Immature natural killer cell (primary cell): ENCODE measurements around the gene SLF2. TPM values are rescaled to one million over a fixed set of nuclear protein-coding genes. Genes with fewer than 3 reads are reported as not detected.

Experiments
- DNase-seq, 3 donors: peaks; one replicate each; pipeline ENCODE4 v3.0.0; 2022; ENCODE audit warnings: mixed read lengths in 1 of 3
- H3K27ac Mint-ChIP-seq, 6 donors: one replicate each; pipeline ENCODE4 v1.8.0; 2020; ENCODE audit warnings: mixed read lengths in 6 of 6, mild to moderate bottlenecking in 5 of 6, inconsistent platforms in 4 of 6, moderate library complexity in 3 of 6
- H3K27me3 Mint-ChIP-seq, 3 donors: one replicate each; pipeline ENCODE4 v1.8.0; 2020 to 2021; ENCODE audit warnings: low read depth in 3 of 3, mild to moderate bottlenecking in 3 of 3, mixed read lengths in 3 of 3, moderate library complexity in 3 of 3, inconsistent platforms in 1 of 3
- H3K36me3 Mint-ChIP-seq, 3 donors: one replicate each; pipeline ENCODE4 v1.8.0; 2020; ENCODE audit warnings: mixed read lengths in 3 of 3, inconsistent platforms in 2 of 3, mild to moderate bottlenecking in 2 of 3
- H3K4me1 Mint-ChIP-seq, 2 donors: one replicate each; pipeline ENCODE4 v1.8.0; 2020; ENCODE audit warnings: inconsistent platforms in 2 of 2, mild to moderate bottlenecking in 2 of 2, mixed read lengths in 2 of 2, moderate library complexity in 1 of 2
- H3K4me3 Mint-ChIP-seq, 5 donors: one replicate each; pipeline ENCODE4 v1.8.0; 2020; ENCODE audit warnings: mild to moderate bottlenecking in 5 of 5, mixed read lengths in 5 of 5, inconsistent platforms in 3 of 5, moderate library complexity in 3 of 5
- H3K9me3 Mint-ChIP-seq, 6 donors: one replicate each; pipeline ENCODE4 v1.8.0; 2020; ENCODE audit warnings: mild to moderate bottlenecking in 6 of 6, mixed read lengths in 6 of 6, inconsistent platforms in 4 of 6, moderate library complexity in 3 of 6
- polyA plus RNA-seq, 3 donors: library from polyadenylated mRNA; unstranded; fragments of 300-500 nt; fragmentation: Illumina TruSeq; gene quantifications; one replicate each; pipeline ENCODE4 v1.2.3, GENCODE V29; 2021

Gene SLF2, protein sequence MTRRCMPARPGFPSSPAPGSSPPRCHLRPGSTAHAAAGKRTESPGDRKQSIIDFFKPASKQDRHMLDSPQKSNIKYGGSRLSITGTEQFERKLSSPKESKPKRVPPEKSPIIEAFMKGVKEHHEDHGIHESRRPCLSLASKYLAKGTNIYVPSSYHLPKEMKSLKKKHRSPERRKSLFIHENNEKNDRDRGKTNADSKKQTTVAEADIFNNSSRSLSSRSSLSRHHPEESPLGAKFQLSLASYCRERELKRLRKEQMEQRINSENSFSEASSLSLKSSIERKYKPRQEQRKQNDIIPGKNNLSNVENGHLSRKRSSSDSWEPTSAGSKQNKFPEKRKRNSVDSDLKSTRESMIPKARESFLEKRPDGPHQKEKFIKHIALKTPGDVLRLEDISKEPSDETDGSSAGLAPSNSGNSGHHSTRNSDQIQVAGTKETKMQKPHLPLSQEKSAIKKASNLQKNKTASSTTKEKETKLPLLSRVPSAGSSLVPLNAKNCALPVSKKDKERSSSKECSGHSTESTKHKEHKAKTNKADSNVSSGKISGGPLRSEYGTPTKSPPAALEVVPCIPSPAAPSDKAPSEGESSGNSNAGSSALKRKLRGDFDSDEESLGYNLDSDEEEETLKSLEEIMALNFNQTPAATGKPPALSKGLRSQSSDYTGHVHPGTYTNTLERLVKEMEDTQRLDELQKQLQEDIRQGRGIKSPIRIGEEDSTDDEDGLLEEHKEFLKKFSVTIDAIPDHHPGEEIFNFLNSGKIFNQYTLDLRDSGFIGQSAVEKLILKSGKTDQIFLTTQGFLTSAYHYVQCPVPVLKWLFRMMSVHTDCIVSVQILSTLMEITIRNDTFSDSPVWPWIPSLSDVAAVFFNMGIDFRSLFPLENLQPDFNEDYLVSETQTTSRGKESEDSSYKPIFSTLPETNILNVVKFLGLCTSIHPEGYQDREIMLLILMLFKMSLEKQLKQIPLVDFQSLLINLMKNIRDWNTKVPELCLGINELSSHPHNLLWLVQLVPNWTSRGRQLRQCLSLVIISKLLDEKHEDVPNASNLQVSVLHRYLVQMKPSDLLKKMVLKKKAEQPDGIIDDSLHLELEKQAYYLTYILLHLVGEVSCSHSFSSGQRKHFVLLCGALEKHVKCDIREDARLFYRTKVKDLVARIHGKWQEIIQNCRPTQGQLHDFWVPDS
- polyA plus RNA-seq = 10 to 100 TPM in 1 of 3 donors, 1 to 10 TPM in 2; 6.1 to 21.3 (median 8.9) TPM

DNA sequence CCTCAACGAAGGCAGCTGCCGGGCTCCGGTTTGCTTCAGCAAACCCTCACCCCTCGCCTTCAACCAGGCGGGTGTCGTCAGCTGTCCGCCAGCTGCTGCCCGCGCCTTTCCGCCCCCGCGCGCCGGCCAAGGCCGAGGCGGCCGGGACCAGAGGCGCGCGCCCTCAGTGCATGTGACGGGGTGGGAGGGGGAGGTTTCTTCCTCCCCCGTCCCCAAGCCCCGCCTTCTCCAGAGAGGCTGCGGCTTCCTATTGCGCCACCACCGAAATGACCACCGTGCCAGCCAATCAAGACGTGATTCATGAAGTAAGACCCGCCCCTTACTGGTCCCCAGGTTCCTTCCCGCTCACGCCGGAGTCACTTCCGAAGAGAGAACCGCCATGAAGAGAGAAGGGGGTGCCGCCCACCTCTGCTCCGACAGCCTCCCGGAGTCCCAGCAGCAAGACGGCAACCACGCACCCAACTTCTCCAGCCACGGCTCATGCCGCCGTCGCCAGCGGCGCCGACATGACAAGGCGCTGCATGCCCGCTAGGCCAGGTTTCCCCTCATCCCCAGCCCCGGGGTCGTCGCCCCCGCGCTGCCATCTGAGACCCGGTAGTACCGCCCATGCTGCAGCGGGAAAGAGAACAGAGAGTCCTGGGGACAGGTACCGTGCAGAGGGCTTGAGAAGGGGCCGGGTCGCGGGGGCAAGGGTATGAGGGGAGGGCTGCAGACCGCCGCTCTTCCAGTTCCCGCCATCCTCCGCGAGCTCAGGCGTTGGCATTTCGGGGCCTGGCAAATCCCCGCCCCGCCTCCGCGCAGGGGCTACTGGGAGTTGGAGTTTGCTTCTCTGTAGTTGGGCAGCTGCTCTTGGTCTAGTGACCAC is at the start of gene SLF2:
SLF2 (plus strand) TSS at position 359 of the 865 bp plus-strand sequence; CDS start at position 507, 148 bp downstream.
- peaks cover 0 to 12% (median 4%) of the 10 kb centered on the region in 3 donors for H3K27me3 Mint-ChIP-seq
- peak within 1 kb of the TSS; percentile 97 to 100 (median 99) for H3K4me3 Mint-ChIP-seq
- peaks cover 33 to 49% of the 10 kb centered on the region in 2 donors for H3K4me1 Mint-ChIP-seq
- DNase-seq = peak; percentile 95 to 96 (median 95)
- peak within 1 kb of the TSS; percentile 92 to 98 (median 97) for H3K27ac Mint-ChIP-seq
- H3K36me3 Mint-ChIP-seq = peaks cover 6 to 9% (median 7%) of the 10 kb centered on the region in 3 donors
- H3K9me3 Mint-ChIP-seq = no peaks in the 10 kb centered on the region

DNA sequence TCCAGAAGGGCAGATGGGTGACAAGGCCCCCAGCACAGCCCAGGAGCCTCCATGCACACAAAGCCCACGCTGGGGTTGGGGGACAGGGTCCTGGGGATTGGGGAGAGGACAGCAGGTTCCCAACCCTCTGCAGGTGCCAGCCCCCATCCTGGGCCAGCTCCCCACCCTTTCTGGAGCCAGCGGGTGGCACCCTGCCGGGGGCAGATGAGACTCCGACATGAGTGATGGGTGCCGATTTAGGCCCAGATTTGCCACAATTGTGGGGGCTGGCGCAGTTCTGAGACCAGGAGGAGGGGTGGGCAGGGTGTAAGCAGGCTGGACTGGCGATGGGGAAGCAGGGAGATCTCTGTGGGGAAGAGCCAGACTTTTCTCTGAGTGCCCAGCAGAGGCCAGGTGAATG is 49.3 kb upstream of the SLF2 start:
- Mint-ChIP-seq H3K27ac (no peak overlapping the region), H3K36me3 (no peaks in the 10 kb centered on the region), H3K4me3 (no peak overlapping the region), H3K27me3 (peaks cover 4 to 29% (median 13%) of the 10 kb centered on the region in 3 donors), H3K9me3 (peaks cover 0 to 2% (median 0%) of the 10 kb centered on the region in 6 donors), H3K4me1 (no peaks in the 10 kb centered on the region)
- no peak for DNase-seq

DNA sequence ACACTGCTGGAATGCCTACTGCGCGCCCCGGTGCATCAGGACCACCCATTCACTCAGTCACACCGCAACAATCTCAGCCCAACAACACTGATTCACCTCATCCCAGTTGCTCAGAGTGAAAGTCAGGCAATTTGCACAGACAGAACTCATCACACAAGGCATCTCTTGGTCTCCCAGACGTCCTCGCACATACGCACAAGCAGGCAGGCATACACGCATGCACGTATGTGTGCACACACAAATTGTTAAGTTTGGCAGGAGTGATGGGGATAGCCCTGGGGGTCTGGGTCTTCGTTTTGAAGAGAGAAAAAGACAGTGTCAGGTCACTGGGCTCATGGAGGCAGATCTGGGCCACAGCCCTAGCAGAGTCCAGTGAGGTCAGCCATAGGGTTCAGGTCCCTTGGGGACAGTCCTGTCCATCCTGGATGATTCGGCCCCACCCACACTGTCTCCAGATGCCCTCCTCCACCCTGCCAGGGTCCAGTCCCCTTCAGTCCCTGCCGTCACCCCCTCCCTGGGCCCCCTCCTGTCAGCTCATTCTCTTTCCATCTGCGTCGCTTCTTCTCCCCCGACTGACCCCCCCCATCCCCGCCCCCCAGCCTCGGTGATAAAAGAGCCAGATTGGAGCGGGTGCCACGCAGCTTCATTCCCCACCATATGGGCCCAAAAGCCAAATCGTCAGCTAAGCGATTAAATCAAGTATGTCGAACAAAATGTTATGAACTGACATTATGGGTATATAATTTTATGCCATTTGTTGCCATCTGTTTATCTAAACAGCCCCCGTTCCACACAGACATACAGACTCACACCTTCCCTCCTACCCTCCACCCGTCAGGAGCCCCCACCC is 48.5 kb upstream of the SLF2 start:
- peaks cover 2 to 26% (median 10%) of the 10 kb centered on the region in 3 donors for H3K27me3 Mint-ChIP-seq
- no peaks in the 10 kb centered on the region for H3K4me1 Mint-ChIP-seq
- no peak for DNase-seq
- H3K9me3 Mint-ChIP-seq = peaks cover 0 to 2% (median 0%) of the 10 kb centered on the region in 6 donors
- H3K4me3 Mint-ChIP-seq = no peak overlapping the region
- H3K36me3 Mint-ChIP-seq = no peaks in the 10 kb centered on the region
- peak overlapping the region in 1 of 6 donors; percentile 7 for H3K27ac Mint-ChIP-seq

DNA sequence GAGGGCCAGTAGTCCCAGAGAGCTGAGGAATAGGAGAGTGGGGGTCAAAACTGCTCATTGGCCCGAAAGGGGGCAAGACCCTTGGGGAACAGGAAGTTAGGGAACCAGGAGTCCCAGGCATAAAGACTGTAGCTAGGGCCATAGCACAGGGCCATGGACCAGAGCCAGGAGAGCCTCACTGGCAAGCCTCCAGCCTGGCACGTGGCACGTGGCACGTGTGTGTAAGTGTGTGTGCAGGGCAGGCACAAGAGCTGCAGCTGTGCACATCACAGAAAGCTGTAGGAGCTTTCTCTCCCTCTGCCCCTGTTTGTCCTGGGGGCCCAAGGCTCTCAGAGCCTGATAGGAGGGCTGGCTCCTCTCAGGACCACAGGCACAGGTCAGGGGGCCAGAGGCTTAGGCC is 47.8 kb upstream of the SLF2 start:
- no peaks in the 10 kb centered on the region for H3K4me1 Mint-ChIP-seq
- H3K27ac Mint-ChIP-seq = no peak overlapping the region
- H3K9me3 Mint-ChIP-seq = no peaks in the 10 kb centered on the region
- H3K4me3 Mint-ChIP-seq = no peak overlapping the region
- no peaks in the 10 kb centered on the region for H3K36me3 Mint-ChIP-seq
- peaks cover 2 to 26% (median 10%) of the 10 kb centered on the region in 3 donors for H3K27me3 Mint-ChIP-seq
- DNase-seq = no peak

DNA sequence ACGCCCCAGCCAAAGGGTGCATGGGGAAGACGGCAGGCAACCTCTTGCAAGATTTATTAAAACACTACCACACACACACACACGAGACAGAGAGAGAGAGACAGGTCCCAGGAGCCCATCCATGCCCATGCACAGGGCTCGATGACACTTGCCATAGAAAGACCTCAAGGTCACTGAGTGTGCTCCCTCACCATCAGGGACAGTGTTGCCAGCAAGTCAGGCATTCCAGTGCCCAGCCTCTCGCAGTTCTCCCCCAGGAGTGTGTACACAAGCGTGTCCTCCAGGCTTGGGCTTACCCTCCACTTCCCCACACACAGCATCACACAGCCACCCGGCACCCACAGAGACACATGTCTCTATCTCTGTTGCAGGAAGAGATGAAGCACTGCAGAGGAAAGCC is 46.8 kb upstream of the SLF2 start:
- H3K36me3 Mint-ChIP-seq = no peaks in the 10 kb centered on the region
- peaks cover 5 to 26% (median 10%) of the 10 kb centered on the region in 3 donors for H3K27me3 Mint-ChIP-seq
- H3K9me3 Mint-ChIP-seq = no peaks in the 10 kb centered on the region
- no peak for DNase-seq
- no peak overlapping the region for H3K4me3 Mint-ChIP-seq
- H3K27ac Mint-ChIP-seq = no peak overlapping the region
- no peaks in the 10 kb centered on the region for H3K4me1 Mint-ChIP-seq

DNA sequence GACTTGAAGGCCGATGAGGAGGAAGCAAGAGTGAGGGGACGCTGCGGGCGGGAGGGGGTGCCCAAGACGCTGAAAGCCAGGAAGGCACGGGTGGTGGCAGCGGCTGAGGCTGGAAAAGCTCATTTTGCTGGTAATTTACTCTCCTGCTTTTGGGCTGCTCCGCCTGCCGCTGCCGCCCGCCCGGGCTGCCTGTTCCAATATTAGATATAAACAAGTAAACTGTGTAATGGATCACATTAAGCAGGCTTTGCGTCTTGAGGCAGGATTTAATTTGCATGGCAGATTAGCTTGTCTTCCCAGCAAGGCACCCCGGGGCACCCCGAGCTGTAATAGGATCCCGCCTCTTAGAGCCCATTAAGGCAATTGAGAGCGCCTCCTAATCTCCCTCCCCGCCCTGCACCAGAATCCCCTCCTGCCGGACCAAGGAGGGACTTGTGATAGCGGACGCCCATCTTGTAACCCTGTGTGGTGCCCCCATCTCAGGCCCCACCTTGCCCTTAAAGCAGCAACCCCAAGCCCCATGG is 46.1 kb upstream of the SLF2 start:
- Mint-ChIP-seq H3K27me3 (peaks cover 6 to 23% (median 10%) of the 10 kb centered on the region in 3 donors), H3K9me3 (no peaks in the 10 kb centered on the region)

DNA sequence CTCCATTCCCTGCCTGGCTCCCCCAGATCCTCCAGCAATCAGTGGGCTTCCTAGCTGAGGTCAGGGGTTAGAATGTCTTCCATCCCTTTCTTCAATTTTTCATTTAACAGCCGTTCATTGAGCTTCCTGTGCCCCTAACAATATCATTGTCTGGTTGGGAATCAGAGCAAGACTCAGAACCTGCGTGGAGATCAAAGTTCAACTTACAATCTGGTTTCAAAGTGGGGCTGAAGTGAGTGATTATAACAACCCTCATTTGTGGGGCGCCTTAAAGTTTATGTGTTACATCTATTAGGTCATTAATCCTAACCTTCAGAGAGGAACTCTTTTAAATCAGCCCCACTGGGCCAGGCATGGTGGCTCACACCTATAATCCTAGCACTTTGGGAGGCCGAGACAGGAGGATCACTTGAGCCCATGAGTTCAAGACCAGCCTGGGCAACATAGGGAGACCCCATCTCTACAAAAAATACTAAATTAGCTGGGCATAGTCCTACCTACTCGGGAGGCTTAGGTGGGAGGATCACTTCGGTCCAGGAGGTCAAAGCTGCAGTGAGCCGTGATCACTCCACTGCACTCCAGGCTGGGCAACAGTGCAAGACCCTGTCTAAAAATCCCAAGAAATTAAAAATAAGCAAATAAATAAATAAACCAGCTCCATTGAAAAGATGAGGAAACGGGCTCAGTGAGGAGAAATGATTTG is 45.4 kb upstream of the SLF2 start:
- H3K27ac Mint-ChIP-seq = no peak overlapping the region
- peaks cover 6 to 20% (median 10%) of the 10 kb centered on the region in 3 donors for H3K27me3 Mint-ChIP-seq
- H3K4me3 Mint-ChIP-seq = no peak overlapping the region
- DNase-seq = no peak
- H3K4me1 Mint-ChIP-seq = no peaks in the 10 kb centered on the region
- H3K36me3 Mint-ChIP-seq = no peaks in the 10 kb centered on the region
- no peaks in the 10 kb centered on the region for H3K9me3 Mint-ChIP-seq

More for the DNA sequence above, 46.1 kb upstream of the SLF2 start:
- H3K36me3 Mint-ChIP-seq = no peaks in the 10 kb centered on the region
- H3K4me1 Mint-ChIP-seq = no peaks in the 10 kb centered on the region
- no peak for DNase-seq
- H3K27ac Mint-ChIP-seq = no peak overlapping the region
- H3K4me3 Mint-ChIP-seq = no peak overlapping the region

DNA sequence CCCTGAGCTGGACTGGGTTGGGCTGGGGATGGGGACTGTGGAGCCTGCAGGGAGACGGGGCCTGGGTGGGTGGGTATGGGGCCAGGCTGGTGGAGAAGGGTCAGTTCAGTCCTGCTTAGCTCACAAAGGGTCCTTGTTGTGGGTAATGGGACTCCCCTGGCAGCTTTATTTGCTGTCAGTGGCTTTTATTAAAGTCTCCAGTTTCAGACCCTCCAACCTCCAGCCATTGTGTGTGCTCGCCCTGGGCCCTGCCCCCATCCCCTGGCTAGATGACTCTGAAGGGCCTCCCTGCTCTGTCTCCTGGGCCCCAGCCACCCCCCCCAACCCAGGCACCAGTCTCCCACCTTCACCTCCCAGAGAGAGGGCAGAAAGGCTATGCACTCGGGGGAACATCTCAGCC is 44.4 kb upstream of the SLF2 start:
- peaks cover 6 to 16% (median 10%) of the 10 kb centered on the region in 3 donors for H3K27me3 Mint-ChIP-seq
- H3K4me3 Mint-ChIP-seq = no peak overlapping the region
- no peaks in the 10 kb centered on the region for H3K36me3 Mint-ChIP-seq
- no peak overlapping the region for H3K27ac Mint-ChIP-seq
- H3K9me3 Mint-ChIP-seq = no peaks in the 10 kb centered on the region
- no peaks in the 10 kb centered on the region for H3K4me1 Mint-ChIP-seq
- DNase-seq = no peak

DNA sequence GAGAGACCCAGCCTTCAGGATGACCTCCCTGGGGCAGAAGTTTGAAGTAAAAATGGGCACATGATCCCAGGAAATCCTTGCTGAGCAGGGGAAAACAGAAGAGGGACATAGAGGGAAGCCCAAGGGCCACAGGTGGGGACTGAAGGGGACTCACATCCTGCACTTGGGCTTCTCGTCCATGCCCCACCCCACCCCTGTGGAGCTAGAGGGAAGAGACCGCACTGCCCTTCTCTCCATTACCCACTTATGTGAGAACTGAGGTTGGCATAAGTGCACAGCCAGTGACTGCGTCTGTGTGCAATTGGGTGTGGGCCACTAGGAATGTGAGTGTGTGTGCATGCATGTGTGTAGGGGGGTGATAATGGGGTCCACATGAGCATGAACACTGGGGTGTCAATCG is 43.4 kb upstream of the SLF2 start:
- Mint-ChIP-seq H3K36me3 (no peaks in the 10 kb centered on the region), H3K27ac (no peak overlapping the region), H3K4me3 (no peak overlapping the region)

DNA sequence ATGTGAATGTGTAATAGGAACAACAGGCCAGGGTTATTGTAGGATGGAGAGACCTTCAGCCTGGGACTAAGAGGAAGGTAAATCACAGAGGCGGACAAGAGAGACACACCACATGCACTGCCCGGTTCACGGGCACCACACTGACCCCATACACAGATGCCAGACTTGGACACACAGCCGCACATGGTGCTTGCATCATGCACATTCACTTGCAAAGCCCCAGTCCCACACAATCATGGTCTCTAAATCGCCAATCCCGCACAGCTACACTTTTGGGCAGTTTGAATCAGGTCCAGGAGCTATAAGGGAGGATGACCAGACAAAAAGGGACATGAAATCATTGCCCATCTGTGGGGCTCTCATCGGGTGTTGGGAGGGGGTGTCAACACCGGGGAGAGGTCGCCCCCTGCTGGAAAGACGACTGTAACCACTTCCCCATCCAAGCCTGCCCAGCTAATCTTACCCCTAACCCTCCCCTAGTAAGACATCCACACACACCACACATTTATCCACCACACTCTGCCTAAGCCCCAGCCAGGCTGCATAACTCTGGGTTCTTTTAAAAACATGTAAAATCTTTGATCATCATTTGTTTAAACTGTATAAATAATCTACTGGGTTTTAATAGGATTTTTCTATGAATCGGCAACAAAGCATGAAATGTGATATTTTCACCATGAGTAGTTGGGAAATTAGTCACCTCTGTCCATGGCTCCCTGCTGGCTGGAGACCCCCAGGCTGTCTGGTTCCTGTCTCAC is 40.5 kb upstream of the SLF2 start:
- H3K9me3 Mint-ChIP-seq = no peaks in the 10 kb centered on the region
- no peak overlapping the region for H3K4me3 Mint-ChIP-seq
- H3K27me3 Mint-ChIP-seq = peaks cover 2 to 10% (median 7%) of the 10 kb centered on the region in 3 donors
- no peak overlapping the region for H3K27ac Mint-ChIP-seq
- no peaks in the 10 kb centered on the region for H3K36me3 Mint-ChIP-seq
- no peaks in the 10 kb centered on the region for H3K4me1 Mint-ChIP-seq
- DNase-seq = peak in 2 of 3 donors; percentile 12 to 15

More for the DNA sequence above, 43.4 kb upstream of the SLF2 start:
- H3K9me3 Mint-ChIP-seq = no peaks in the 10 kb centered on the region
- no peak for DNase-seq
- H3K4me1 Mint-ChIP-seq = no peaks in the 10 kb centered on the region
- H3K27me3 Mint-ChIP-seq = peaks cover 7 to 12% (median 10%) of the 10 kb centered on the region in 3 donors
